GM19463 (cell line): ENCODE results near the gene FXR2.
A peak's percentile ranks its signal among the peaks of the same experiment; 100 is the strongest.
"Not testable (repeated sequence)": the region's sequence is repeated elsewhere in the genome, so short reads cannot be mapped to it uniquely, and the experiment has no call there.

Experiments used
- ATAC-seq: cut with Tn5 transposase; IDR thresholded peaks from one replicate; pipeline ENCODE4 v1.9.1; 2021; ENCODE audit warnings: mild to moderate bottlenecking, moderate library complexity; ENCODE audit not compliant: unreplicated experiment

The FXR2 gene

DNA sequence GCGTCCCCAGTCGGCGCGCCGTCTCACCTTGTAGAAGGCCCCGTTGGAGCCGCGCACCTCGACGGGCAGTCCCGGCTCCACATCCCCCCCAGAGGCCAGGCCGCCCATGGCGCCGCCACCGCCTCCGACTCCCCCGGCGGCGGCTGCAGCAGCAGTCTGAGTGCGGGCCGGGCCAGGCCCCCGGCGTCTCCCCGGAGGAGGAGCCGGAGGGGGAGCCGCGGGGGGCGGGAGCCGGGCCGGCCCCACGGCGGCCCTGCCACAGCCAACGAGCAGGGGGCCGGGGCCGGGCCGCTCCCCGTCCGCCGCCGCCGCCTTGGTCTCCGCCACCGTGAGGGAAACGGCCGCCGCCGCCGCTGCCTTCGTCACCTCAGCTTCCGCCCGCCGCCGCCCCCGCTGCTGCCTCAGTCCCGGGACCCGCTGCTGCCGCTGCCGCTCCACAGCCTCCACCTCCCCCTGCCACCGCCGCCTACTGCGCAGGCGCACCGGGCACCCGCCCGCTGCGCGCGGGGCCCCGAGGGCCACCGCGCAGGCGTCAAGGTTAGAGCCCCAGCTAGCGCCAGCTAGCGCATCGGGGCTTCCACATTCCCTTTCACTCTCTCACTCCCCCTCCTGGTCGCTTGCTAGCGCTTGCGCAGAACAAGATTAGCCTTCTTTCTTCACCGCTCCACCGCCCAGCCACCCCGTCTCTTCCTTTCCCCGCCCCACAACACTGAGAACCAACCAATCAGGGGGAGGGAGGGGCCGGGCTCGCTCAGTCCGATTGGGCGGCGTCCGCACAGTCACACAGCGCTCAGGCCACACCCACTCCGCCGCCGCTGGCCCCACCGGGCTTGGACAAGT lies at the start of gene FXR2:
FXR2 (minus strand) TSS at position 473 of the 840 bp plus-strand sequence; CDS start at position 108, 365 bp downstream.
- peak; percentile 90 for ATAC-seq

DNA sequence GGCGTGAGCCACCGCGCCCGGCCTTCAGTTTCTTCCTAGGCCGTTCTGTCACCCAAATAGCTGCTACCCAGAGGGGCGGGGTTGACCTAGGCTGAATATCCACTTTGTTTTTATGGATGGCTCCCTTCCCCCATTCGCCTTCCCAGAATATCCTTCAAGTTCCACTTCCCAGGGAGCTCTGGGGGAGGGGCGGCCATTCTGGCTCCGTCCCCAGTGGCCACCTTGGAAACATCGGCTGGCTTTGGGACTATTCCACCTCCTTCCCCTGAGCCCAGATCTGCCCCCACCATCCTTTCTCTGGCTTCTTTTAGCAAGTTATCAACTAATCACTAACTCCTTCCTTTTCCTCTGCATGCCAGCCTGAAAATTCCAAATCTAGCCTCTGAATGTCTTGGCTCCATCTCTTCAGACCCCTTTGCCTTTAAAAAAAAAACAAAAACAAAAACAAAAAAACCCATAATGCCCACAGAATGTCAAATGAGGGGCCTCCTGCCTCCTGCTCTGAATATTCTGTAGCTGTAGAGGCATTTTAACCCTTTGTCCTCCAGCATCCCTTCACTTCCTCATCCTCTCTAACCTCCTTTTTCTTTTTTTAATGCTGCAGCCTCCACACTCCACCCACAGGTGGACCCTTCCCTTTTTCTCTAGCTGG lies 42.4 kb upstream of the FXR2 start:
- no peak for ATAC-seq

DNA sequence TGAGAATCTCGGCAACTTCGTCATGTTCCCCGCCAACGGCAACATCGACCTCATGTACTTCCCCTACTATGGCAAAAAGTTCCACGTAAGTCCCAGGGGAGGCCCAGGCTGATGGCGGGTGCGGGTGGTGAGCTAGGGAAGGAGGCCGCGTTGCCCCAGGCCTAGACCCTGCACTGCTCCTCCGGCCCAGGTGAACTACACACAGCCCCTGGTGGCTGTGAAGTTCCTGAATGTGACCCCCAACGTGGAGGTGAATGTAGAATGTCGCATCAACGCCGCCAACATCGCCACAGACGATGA lies 40.8 kb upstream of the FXR2 start:
- no peak for ATAC-seq

DNA sequence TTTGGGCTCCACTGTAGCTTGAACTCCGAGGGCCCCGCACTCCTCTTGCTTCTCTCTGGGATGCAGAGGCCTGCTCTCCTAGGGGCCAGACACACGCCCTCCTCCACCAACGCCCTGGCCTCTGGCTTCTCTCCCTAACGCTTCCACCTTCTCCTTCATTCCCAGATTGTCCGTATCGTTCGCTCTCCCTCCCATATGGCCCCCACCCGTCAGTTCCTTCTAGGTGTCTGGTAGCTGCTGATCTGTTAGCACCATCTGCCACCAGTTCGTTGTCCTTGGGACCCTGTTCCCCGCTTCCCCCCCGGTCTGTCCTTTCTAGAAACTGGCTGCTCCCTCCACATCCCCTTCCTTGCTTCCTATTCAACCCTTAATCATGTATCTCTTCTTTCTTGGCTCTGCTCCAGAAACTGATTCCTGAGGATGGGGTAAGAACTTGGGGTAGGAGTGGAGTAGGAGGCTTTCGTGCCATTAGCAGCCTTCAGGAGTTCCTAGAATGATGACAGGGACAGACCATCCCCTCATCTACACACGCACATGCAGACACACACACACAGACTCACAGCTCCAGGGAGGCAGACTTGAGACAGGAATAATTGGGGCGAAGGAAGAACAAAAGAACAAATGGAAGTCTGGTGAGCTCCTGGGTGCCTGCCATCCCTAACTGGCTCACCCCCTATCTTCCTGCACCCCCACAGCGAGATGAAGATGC lies 40.3 kb upstream of the FXR2 start:
- no peak for ATAC-seq

DNA sequence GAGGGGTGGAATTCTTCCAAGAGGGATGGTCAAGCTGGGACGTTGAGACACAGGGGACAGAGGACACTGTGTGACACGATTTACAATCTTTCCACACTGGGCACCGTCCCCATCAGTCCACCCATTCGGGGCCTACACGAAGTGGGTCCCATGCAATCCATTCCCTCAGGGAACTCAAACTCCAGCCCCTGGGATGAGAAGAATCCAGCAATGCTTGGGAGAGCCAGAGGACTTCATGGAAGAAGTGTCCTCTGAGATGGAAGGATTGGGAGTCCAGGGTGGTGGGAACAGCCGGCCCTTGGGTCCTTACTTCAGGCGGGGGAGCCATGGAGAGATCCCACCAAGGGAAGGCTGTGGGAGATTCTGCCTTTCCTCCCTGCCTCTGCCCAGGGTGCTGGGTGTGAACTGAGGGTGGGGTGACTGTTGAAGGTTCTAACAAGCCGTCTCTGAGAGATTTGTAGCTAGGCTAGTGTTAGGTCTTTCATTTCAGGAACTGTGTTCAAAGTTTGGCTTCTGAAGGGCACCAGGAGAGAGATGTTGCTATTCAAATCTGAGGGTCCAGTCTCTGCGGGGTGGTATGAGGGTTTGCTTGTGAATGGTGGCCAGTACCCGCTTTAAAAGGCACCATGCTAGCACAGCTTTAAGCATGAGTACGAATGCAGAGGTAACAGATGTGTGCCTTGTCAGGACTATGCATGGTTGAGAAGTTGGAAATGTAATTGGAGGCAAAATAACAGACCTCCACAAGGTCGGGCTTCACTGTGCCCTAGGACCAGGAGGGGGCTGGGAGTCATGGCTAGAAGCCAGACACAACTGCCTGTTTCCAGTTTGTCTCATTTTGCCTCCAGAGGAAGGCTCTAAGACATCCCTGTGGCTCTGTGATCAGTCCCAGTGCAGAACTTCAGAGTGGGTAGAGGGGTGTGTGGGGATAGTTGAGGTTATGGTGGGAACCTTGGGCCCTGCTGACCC lies 38.0 kb upstream of the FXR2 start:
- no peak for ATAC-seq

DNA sequence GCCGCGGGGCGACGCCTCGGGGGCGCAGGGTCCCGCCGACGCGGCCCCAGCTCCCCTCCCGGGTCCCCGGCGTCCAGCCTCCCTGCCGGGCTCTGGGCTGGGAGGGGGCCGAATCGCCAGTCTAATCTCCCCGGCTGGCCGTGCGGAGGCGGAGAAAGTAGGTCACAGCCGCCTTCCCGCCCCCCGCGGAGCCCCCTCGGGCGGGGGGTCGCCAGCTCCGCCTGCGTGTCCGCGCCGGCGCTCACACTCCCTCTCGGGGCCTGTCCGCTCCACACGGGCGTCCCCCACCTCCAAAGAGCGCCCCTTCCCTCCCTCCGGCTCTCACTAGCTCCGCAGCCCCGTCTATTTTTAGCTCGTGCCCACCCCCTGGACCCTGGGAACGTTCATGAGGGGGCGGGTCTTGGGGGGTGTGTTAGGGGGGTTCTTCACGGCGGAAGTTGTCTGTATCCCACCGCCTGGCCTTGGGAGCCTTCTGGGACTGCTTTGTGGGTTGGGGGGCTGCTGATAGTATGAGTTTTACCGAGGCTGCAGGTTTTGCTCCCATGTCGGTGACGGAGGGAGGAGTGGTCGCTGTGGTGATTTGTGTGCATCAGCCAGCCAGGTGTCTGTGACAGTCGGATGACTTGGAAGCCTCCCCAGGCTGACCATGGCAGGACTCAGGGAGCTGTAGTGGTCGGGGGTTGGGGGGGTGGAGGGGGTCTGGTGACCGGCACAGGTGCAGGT lies 37.1 kb upstream of the FXR2 start:
- ATAC-seq: no peak

DNA sequence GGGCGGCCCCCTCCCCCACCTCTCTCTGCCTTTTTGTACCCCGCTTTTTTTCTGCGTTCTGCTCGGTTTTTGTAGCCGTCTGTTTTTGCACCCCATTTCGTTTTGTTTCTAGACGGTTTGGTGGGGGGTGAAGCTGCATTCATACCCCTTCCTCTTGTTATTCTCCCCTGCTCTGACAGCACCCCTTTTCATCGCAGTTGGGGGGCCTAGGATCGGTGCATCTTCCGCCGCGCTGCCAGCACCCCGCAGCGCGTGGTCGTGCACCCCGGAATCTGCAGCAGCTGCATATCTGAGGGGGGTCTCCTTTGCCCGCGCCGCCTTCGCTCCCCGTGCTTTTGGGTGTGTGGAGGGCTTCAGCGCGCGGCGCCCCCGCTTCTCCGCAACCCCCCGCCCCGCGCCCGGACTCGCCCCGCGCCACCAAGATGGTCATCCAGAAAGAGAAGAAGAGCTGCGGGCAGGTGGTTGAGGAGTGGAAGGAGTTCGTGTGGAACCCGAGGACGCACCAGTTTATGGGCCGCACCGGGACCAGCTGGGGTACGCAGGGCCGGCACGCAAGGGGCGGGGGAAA lies 36.5 kb upstream of the FXR2 start:
- ATAC-seq: no peak

DNA sequence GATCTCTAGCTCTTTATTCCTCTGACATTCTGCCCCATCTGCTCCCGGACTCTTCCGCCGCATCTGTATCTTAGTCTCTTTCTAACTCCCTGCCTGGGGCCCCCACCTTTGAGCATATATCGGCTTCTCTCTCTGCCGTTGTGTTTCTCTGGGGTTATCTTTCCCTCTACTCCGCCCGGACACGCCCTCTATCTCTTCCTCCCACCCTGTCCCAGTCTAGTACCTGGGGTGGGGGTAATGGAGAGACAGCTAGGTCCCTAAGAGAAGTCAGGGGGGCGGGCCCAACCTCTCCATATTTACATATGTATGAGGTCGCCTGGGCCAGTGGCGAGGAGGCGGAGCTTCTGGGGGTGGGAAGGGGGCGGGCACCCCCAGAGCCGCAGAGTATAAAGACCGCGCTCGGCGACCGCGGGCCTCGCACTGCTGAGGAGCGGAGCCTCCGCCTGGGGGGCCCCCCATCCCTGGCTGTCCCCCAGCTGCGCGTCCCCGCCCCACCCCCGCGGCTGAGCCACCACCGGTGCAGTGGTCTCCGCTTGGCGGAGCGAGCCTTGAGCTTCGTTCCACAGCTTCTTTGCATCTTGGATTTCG lies 35.9 kb upstream of the FXR2 start, which contains the start of gene ATP1B2:
ATP1B2 (plus strand) TSS at position 418 of the 588 bp plus-strand sequence. CDS start 593 bp downstream, outside the sequence.
- ATAC-seq: no peak

DNA sequence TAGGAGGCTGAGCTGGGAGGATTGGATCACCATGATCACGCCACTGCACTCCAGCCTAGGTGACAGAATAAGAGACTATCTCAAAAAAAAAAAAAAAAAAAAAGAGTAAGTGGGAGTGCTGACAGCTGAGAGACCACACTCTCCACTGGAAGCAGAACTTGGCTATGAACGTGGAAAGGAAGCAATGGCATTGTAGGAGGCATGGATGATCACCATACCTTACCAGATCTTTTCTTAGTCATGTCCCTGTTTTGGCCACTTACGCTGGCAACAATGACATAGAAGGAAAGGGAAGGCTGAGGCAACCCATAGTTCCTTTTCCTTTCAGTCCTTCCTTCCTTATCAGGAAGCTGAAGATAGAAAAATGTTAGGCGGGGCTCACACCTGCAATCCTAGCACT lies 32.3 kb upstream of the FXR2 start:
- no peak for ATAC-seq

DNA sequence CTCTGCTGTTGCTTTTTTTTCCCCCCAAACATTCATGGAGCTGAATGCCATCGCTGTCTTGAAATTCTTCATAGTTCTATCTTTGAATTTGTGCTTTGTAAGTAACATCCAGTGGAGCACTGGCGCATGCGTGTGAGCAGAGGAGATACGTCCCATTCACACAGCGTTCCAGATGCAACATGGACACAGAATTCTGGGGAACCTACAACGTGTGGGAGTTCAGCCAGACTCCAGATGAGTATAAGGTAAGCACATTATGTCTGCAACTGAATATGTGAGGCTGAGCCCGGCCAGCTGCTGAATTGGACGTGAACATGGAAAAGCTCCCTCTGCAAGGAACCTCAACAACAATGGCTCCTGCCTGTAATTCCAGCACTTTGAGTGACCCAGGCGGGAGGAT lies 31.8 kb upstream of the FXR2 start:
- no peak for ATAC-seq

DNA sequence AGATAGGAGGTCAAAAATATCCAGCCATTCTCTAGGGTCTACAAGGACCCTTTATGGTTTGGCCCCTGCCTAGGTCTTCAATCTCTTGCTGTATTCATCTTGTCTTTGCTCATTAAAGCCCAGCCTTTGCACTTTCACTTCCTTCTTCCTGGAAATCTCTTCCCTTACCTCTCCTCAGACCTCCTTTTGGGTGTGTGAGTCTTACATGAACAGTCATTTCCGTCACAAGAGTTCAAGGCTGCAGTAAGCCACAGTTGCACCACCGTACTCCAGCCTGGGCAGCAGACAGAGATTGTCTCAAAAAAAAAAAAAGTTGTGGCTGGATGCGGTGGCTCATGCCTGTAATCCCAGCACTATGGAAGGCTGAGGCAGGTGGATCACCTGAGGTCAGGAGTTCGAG lies 30.1 kb upstream of the FXR2 start:
- no peak for ATAC-seq

DNA sequence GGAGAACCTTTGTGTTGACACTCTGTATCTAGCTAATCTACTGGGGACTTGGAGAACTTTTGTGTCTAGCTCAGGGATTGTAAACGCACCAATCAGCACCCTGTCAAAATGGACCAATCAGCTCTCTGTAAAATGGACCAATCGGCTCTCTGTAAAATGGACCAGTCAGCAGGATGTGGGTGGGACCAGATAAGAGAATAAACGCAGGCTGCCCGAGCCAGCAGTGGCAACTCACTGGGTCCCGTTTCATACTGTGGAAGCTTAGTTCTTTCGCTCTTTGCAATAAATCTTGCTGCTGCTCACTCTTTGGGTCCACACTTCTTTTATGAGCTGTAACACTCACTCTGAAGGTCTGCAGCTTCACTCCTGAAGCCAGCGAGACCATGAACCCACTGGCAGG lies 26.9 kb upstream of the FXR2 start:
- ATAC-seq: not testable (repeated sequence)

DNA sequence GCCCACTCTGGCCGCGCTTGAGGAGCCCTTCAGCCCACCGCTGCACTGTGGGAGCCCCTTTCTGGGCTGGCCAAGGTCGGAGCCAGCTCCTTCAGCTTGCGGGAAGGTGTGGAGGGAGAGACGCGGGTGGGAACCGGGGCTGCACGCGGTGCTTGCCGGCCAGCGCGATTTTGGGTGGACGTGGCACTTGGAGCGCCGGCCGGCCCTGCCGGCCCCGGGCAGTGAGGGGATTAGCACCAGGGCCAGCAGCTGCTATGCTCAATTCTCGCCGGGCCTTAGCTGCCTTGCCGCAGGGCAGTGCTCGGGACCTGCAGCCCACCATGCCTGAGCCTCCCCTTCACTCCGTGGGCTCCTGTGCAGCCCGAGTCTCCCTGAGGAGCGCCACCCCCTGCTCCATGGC lies 26.1 kb upstream of the FXR2 start:
- ATAC-seq: no peak

DNA sequence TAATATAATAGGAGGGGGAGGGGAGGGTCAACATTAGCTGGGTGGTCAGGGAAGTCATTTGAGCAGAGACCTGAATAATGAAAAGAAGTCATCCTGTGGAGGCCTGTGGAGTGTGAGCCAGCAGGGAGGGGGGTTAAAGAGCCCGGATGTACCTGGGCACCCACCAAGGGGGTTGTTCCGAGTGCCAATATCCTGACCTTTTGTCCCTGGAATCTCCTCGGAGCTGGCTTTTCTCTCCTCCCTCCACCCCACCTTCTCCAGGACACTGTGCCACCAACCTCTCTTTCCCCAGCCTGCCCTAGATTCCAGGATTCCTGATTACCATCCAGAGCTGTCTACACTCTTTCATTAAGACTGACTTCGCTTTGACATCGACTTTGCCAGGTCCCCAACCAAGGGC lies 21.5 kb upstream of the FXR2 start:
- ATAC-seq: no peak

DNA sequence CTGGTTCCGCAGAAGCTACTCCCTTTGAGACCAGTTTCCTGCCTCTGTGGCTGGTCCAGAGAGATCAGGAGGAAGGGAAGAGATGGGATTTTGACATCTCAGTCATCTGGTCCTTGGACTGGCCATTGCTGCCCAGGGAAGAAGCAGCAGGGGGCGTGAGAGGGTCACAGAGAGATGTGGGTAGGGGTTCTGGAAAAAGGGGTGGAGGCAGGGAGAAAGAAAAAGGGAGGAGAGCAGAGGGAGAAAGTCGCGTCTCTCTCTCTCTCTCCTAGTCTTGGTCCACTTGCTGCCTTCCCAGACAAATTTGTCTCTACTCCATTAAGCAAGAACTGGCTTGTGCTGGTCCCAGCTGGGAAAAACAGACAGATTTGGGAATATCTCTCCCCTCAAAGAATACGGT lies 19.7 kb upstream of the FXR2 start:
- no peak for ATAC-seq

DNA sequence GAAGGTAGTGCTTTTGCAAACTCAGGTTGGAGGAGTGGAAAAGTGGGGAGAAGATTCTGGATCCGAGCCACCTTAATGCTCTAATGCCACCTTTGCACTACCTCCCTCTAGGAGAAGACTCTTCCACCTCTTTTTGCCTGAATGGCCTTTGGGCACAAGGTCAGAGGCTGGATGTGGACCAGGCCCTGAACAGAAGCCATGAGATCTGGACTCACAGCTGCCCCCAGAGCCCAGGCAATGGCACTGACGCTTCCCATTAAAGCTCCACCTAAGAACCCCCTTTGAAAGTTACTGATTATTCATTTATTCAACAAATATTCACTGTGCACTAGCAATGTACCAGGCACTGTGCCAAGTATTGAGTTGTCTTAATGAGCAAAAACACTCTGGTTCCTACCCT lies 18.4 kb upstream of the FXR2 start:
- ATAC-seq: no peak

DNA sequence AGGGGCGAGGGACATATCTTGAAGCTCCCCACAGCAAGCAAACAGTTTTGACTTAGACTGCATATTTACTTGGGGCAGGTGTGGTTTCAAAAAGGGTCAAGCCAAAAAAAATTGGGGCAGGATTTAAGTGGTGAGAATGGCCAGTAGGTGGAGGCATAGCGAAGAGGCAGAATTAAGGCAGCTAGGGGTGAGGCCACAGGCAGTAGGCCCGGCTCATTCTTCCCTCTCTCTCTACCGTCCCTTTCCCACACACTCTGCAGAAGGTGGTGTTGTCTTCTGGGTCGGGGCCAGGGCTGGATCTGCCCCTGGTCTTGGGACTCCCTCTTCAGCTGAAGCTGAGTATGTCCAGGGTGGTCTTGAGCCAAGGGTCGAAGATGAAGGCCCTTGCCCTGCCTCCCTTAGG lies 17.8 kb upstream of the FXR2 start:
- ATAC-seq: no peak

DNA sequence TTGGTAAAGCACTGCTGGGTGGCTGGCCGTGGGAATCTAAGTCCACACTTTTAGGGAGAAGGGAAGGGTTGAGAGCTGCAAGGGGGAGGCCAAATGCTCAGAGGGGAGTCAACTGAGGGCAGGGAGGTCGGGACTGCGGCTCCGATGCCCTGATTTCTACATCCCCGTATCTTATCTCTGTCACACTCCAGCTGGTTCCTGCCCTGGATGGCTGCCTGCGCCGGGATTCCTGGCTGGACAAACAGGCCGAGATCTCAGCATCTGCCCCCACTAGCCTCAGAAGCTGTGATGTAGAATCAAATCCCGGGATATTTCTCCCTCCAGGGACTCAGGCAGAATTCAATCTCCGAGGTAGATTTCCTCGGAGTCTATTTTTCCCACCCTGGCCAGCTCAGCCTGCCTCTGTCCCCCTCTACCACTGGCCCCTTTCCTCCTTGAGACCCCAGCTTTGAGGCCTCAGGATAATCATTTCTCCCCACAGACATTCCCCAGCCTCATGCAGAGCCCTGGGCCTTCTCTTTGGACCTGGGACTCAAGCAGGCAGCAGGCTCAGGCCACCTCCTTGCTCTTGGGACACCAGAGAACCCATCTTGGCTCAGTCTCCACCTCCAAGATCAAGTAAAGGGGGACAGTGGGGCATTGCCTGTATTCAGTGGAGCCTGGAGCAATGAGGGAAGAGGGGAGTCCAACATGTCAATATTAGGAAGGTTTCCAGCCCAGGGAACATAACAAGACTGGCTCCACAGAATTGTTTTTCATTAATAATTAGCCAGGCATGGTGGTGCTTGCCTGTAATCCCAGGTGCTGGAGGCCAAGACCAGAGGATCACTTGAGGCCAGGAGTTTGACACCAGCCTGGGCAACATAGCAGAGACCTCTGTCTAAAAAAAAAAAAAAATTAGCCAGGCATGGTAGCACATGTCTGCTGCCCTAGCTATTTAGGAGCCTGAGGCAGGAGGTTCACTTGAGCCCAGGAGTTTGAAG lies 17.0 kb upstream of the FXR2 start:
- ATAC-seq: no peak
